Fibroblast of peridontal ligament (primary cell): ENCODE measurements around the gene TBC1D17.
A peak's percentile ranks its signal among the peaks of the same experiment; 100 is the strongest.

Source experiments
- DNase-seq: peaks from one replicate; pipeline ENCODE4 v3.0.0-alpha.2; 2010; ENCODE audit errors: extremely low read depth

The TBC1D17 gene

DNA sequence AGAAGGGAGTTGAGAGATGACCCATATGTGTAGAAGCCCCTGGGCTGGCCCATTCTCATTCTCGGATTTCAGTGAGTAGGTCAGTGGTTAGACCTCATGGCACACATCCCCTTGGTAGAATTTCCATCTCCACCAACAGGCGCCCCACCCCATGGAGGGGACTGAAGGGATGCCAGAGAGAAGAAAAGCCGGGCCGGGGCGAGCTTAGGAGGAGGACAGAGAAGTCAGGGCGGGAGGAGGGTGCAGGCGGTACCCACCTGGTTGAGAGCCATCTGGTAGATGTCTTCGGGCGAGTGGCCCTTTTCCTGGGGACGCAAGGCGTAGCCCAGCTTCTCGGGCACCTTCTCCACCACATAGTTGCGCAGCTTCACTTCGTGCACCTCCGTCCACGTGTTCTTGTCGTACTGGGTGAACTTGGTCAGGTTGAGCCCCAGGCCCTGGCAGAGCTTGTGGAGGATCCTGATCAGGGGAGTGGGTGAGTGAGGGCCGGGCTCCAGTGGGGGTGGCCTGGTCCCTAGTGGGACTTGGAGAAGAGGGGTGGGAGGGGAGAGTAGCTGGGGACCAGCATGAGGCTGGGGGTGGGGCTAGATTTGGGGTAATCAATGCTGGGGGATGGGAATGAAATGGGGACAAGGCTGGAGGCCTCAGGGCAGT, 16.6 kb downstream of the TBC1D17 start:
- DNase-seq, result no peak

- no peak for DNase-seq
These were observed 17.5 kb downstream of the TBC1D17 start for GRCh38 chr19:49894879-49895565.

- DNase-seq, result no peak
These were observed 18.2 kb downstream of the TBC1D17 start for GRCh38 chr19:49895566-49896297.

DNA sequence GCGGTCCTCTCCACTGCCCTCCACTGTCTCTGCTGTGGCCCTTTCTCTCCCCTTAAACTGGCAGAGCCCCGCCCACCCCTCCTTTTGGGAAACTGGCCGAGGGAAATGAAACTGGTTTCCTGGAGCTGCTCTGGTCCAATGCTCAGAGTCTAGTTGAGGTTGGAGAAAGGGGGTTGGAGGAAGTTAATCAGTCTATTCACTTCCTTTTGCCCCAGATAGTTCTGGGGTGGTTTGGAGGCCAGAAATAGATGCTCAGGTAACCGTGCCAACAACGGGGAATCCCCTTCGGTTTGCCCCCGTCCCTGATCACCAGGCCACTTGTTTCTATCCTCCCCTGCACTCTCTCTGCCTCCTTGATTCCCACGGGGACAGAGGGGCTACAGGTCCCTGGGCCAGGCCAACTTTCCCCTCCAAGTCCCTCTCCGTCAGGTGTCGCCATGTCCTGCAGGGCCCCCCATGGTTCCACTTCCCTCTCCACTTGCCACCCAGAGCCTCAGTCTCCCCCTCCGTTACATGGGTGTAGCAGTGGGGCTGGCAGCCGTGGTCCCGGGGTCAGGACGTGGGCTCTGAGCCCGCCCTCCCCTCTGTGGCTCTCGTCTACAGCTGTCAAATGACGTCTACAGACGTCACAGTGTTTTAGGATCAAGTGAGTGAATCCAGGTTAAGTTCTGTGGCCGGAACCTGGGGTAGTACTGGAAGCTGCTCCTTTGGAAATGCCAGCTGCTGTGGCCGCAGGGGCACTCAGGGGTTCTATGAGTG, 19.5 kb downstream of the TBC1D17 start, which contains the start of gene IL4I1:
IL4I1 (minus strand) TSS at position 25 of the 759 bp plus-strand sequence. CDS start 727 bp downstream, outside the sequence.
- peak; percentile 17 for DNase-seq

- no peak for DNase-seq
These were observed 26.6 kb downstream of the TBC1D17 start for GRCh38 chr19:49904136-49904535.

GRCh38 chr19:49906879-49907564, 29.5 kb downstream of the TBC1D17 start:
- no peak for DNase-seq

DNA sequence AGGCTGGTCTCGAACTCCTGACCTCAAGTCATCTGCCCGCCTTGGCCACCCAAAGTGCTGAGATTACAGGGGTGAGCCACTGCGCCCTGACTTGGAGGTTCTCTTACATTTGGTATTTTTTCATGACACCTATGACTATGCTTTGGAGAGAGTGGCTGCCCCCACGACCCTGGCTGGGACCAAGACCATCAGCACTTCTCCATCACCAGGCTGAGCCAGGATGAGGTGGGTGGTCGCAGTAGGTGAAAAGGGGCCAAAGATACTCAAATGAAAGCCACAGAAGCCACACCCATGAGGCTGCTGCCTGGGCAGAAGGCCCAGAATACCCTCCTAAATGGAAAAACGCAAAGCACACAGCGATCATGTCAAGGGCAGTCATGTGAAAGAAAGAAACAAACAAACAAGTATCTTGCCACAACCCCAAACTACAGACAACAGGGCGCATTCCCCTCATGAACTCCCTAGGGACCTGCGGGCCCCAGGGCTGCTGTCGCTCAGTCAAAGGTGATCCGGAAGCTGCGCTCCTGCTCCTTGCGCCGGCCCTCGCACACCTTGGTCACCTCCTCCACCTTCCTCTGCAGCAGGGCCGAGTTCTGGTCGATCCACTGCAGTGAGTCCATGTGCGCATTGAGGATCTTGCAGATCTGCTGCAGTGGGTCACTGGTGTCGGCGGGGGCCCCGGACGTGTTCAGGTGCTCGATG, 30.4 kb downstream of the TBC1D17 start:
- DNase-seq, result no peak

GRCh38 chr19:49908480-49909420, 31.2 kb downstream of the TBC1D17 start:
- no peak for DNase-seq

DNA sequence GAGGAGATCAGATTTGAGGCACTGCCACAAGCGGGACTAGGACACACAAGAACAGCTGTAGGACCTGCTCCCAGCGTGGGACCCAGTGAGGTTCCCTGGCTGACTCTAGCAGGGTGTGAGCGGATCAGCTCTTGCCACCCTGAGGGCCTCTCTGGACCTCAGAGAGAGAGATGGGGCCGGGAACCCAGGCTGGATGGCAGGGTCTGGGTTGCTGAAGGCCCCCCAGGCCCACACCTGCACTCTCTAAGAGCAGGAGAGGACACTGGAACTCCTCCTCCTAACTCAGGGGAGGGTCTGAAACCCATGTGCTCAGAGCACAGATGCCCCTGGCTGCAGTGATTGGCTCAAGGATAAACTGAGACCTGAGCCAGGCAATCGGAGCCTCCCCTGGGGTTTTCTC, 32.7 kb downstream of the TBC1D17 start:
- no peak for DNase-seq

- DNase-seq, result no peak
These were observed 34.1 kb downstream of the TBC1D17 start for GRCh38 chr19:49911381-49912145.

- no peak for DNase-seq
These were observed 35.6 kb downstream of the TBC1D17 start for GRCh38 chr19:49912965-49913685.

DNA sequence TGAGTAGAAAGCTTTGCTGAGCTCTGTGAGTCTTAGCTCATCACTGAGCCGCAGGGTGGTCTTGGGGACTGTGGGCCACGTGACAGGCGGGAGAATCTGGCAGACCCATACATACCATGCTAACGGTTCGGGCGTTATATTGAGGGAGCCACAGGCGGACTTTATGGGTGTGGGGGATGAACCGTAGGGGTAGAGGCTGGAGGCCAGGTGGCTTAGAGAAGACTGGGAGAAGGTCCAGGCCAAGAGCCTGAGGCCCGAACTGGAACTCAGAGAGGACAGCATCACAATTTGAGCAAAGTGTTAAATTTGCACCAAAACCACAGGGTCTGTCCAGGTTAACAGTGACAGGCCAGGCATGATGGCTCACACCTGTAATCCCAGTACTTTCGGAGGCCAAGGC, 36.2 kb downstream of the TBC1D17 start:
- DNase-seq, result no peak

DNA sequence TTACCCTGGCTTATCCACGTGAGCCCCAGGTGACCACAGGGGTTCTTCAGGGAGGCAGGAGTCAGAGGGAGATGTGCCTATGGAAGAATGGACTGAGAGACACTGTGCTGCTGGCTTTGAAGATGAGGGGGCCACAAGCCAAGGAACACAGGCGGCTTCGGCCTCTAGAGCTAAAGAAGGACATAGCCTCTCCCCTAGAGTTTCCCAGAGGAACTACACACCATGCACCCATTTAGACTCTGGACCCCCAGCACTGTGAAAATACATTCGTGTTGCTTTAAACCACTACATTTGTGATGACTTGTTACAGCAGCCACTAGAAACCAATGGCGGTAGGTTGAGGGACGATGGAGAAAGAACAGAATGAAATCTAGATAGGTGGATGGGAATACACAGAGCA, 37.8 kb downstream of the TBC1D17 start:
- no peak for DNase-seq

DNA sequence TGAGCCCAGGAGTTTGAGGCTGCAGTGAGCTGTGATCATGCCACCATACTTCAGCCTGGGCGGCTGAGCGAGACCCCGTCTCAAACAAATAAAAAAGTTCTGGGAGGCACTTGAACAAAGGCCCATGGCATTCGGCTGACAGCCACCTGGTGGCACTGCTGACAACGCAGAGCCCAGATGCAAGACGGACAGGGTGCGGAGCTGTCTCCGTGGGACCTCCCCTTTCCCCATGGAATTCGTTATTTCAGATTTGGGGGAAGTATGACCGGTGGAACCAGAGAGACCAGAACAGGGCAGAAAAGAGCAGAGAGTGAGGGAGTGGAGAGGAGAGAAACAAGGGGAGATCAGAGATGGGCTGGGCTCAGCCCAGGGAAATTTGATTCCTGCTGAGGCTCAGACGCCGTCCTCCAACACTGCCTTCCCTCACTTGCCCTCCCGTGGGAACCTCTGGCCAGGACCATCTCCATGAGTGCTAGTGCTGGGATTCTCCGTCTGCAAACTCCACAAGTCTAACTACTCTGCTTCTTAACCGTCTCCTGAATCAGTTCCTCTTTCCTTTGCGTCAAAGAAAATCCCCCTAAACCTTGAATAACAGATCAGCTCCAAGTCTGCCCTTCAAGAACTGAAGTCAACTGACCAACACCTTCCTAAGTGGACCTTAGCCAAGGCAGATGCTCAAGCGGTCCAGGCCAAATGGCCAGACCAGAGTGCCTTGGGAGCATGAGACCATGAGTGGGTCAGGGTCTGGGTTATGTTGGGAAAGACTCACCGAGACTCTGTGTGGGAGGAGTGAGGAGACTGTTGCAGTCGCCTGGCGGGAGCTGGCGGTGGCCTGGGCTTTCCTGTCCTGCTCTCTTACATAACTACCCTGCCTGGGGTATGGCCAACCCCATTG, 39.6 kb downstream of the TBC1D17 start:
- no peak for DNase-seq

DNA sequence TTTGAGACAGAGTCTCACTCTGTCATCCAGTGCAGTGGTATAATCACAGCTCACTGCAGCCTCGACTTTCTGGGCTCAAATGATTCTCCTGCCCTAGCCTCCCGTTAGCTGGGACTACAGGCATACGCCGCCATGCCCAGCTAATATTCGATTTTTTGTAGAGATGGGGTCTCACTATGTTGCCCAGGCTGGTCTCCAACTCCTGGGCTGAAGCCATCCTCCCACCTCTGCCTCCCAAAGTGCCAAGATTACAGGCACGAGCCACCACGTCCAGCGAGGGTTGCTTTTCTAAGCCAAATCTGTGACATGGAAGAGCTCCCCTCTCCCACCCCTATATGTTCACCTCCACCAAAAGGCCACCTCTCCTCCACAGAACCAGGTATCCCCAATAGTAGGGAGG, 40.6 kb downstream of the TBC1D17 start:
- DNase-seq, result no peak

DNA sequence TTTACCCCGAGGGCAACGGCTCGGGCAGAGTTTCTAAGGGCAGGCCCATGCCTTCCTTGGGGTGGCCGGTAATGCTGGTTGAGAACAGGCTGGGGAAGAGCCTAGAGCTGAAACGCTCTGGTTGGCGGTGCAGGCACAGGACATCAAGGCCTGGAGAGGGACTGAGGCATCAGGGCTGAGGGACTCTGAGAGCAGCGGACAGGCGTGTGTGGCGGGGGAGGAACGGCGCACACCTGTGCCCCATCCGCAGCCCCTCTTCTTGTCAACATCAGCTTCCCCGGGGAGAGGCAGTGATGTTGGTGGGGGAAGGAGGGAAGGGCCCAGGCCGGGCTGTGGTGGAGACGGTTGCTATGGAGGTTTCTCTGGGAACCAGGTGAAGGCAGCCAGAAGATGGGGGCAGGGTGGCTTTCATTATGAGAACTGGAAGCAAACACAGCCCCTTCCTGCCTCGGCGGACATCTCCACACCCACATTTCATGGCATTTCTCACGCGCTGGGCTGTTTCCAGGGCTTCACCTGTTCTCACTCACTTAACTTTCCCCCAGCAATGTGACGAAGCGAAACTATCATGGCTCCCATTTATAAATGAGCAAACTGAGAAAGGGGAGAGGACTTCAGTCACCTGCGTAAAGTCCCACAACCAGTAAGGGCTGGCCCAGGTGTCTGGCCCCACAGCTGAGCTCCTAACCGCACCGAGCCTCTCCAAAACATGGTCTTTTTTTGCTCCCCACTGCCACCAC, 43.3 kb downstream of the TBC1D17 start:
- no peak for DNase-seq
